ENCODE results near the gene SMCP. TPM values are rescaled to one million over a fixed set of nuclear protein-coding genes. Genes with fewer than 3 reads are reported as not detected.
A peak's percentile ranks its signal among the peaks of the same experiment; 100 is the strongest.

SMCP gene
- total RNA-seq, 1 experiment from 2014 or later, result not detected

DNA sequence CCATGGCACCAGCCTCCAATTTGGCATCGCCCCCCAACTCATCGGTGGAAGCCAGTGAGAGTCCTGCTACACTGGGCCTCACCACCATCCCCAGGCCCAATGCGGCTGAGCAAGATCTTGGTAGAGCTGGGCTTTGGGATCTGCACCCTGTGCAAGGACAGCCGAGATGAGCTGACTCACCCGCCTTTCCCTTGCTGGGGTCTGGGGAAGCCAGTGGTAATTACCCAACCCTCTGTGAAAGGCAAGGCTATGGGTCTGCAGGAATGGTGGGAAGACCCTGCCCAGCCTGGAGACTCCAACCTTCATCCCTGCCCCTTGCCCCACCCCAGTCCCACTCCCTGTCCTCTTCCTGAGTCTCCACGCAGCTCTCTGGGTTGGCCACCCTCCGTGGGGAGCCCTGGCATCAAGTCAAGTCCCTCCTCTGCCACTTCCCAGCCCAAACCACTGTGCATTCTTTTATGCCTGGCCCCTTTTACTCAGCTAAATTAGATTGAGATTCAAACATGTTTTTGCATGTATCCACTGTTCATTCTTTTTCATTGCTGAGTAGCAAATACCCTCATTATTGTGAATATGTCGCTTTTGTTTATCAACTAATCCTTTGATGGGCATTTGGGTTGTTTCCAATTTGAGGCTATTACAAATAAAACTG is 8.8 kb downstream of the SMCP start:
- no peak for DNase-seq (ENCODE audit: low spot score)

DNA sequence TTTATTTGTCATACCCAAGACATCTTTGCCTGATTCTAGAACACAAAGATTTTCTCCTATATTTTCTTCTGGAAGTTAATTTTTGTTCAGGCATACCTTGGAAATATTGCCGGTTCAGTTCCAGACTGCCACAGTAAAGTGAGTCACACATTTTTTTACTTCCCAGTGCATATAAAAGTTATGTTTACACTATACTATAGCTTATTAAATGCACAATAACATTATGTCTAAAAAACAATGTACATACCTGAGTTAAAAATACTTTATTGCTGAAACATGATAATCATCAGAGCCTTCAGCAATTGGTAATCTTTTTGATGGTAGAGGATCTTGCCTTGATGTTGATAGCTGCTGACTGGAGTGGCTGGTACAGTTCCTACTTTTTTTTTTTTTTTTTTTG is 10.0 kb downstream of the SMCP start:
- DNase-seq (ENCODE audit: low spot score), result no peak

DNA sequence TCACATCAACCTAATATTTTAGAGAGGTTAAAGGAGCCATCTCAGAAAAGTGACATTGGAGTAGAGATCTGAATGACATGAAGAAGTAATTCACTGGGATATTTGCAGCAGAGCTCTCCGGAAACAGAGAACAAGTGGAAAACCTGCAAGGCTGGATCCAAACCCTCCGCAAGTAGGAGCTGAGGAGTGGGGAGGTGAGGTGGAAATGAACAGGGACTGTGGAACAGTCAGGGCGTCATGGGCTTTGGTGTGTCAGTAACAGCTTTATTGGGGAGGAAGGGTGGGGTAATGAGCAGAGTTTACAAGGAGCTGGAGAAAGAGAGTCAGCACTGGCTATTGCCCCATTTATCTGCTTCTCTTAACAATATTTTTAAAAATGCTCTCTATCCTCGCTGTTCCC is 20.9 kb downstream of the SMCP start:
- no peak for DNase-seq (ENCODE audit: low spot score)

DNA sequence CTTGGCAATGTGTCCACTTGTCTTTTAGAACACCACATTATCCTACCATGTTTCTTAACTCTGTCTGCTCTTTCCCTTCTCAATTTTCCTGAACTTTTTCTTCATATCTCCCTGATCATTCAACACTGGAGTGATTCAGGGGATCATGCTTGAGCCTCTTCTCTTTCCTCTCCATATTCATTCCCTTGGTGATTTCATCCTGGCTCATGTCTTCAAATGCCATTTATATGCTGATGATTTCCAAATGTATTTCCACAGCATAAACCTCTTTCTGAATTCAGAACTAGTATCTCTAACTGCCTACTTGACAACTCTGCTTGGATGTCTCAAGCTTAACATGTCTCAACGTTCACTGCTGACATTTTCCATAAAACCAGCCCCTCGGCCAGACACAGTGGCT is 21.8 kb downstream of the SMCP start:
- no peak for DNase-seq (ENCODE audit: low spot score)

DNA sequence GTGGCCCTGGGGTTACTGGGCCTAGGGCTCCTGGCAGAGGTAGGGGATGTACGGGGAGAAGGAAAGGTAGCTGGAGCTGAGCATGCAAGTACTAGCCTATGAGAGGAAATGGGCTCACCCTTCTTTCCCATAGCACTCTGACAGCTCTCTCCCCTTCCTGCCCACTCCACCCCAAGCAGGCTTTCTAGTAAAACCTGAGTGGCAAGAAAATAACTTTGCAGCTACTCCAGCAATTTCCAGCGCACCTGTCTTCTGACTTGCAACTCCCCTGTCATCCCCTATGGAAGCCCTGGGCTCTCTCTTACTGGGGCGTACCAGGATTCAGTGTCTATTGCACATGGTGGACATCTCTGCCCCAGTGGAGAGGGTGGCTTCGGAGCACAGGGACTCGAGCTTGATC is 23.5 kb downstream of the SMCP start:
- no peak for DNase-seq (ENCODE audit: low spot score)

DNA sequence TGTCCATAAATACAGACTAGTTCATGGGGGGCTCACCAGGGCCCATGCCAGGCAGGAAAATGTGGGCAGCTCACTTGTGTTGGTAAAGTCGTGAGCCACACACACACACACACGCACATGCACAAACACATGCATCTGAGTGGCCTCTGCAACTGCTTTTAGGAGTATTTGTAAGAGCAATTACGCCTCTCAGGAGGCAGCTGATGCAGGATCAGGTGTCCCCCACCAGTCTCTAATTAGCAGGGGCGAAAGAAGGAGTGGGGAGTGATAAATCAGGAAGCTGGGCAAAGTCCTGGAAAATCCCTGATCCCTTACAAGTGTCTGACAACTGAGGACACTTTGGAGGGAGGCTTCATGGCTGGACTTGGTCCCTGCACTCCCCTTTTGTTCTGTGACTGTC is 24.5 kb downstream of the SMCP start:
- no peak for DNase-seq (ENCODE audit: low spot score)

DNA sequence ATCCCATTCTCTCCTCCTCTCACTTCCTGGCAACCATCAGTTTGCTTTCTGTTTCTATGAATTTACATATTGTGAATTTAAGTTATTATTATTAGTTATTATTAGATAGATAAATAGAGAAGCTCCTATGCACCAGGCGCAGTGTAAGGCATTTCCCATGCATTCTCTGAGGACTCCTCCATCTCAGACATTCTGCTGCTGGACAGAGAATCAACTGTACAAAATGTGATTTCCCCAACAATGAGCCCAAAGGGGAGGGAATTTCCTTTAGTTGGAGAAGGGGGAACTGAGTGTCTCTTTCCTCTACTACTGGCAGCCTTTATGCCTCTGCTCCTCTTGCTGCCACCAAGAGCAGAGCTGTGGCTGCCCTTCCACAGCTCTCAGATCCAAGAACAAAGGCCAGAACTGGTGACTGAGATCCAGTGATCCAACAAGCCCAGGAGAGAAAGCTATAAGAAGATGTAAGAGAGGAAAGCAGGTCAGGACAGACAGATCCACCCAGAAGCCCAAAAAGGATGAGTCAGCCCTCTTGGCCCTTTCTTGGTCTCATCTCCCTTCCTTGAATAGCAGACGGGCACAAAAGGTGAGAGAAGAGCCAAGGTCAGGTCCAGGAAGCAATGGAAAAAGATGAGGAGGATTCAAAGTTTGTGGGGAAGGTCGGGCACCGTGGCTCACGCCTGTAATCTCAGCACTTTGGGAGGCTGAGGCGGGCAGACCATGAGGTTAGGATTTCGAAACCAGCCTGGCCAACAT is 26.7 kb downstream of the SMCP start:
- no peak for DNase-seq (ENCODE audit: low spot score)

DNA sequence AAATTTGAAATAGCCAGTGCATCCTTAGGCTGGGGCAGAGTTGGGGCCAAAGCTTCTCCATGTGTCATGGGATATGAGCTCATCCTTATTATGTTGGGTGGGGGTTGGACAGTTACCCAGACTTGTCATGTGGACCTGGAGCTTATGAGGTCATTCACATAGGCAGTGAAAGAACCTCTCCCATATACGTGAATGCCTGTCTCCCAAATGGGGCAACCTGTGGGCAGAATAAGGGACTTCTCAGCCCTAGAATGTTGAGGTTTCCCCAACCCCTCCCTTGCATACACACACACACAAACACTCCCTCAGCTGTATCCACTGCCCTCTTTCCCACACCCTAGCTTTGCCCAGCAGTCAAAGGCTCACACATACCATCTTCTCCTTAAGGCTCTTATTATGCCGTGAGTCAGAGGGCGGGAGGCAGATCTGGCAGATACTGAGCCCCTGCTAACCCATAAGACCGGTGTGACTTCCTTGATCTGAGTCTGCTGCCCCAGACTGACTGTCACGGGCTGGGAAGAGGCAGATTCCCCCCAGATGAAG is 28.0 kb downstream of the SMCP start:
- peak; percentile 93 for DNase-seq (ENCODE audit: low spot score)

DNA sequence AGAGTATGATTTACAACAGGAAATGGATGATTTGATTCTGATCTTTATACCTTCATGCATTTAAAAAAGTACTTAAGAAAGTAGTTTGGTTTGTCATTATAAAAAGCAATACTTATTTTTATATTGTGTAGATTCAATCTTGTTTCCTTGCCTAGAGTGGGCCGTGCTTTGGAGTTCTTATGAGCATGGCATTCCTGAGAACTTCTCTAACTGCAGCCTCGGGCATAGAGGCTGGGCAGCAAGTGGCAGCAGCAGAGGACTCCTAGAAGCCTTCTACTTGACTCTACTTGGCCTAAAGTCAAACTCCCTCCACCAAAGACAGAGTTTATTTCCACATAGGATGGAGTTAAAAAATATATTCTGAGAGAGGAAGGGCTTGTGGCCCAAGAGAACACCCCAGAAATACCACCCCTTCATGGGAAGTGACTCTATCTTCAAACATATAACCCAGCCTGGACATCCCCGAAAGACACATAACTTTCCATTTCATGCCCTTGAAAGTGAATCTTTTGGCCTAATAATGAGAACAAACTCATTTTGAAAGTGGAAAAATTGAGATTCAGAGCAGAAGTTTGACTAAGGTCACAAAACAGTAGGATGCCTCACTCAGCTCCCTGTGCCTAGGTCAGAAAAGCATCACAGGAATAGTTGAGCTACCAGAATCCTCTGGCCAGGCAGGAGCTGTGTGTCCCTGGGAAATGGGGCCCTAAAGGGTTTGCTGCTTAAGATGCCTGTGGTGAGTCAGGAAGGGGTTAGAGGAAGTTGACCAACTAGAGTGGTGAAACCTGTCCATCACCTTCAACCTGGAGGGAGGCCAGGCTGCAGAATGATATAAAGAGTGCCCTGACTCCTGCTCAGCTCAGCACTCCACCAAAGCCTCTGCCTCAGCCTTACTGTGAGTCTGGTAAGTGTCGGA is 29.8 kb downstream of the SMCP start, which contains the start of gene IVL:
Gene IVL (plus strand): TSS at position 861 of the 916 bp plus-strand sequence. CDS start 1,252 bp downstream, outside the sequence.
- DNase-seq (ENCODE audit: low spot score), result peak; percentile 51

DNA sequence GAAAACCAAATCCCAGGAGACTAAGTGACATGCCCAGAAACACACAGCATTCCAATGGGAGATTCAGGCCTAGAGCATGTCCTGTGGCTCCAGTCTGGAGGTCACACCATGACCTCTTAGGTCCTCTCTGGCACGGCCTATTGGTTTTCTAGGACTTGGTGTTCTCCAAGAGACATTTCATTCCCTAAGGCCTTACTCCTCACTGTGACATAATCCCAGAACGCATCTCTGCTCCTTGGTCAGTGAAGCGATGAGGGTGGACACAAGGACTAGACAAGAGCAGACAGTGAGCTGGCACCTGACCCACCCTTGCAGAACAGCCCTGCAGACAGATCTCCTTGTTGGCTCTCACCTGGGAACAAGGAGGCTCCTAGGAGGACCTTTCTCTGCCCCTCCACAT is 31.1 kb downstream of the SMCP start:
- no peak for DNase-seq (ENCODE audit: low spot score)

DNA sequence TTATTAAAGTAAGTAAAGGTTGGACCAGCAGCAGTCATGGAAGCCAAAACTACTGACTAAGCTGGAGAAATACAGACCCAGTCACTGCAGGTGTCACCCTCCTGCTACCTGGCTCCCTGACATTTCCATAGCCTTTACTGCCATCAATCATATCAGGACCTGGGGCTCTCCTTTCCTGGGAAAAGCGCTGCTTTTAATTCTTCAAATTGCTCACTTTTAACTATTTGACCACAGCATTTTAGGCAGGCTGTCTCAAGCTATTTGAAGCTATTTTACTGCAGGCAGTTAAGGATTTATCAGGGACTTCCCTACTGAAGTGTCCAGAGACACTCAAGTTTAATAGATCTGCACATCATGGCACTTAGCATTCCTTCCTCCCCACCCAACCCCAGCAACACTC is 34.3 kb downstream of the SMCP start:
- DNase-seq (ENCODE audit: low spot score), result no peak

DNA sequence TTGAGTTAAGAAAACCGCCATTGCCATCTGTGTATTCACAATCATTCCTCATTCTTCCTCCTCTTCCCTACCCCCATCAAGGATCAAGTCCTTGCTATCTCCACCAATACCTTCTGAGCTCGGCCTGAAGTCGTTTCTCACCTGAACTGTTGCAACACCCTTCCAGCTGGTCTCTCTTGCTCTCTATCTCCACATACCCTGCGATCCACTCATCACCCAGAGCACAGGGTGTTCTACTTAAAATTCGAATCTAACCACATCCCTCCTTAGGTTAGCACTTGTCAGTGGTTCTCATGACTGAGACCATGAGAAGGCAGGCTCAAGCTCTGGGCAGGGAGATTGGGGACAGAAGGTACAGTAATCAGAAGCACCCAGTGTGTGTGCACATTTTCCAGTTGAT is 34.8 kb downstream of the SMCP start:
- no peak for DNase-seq (ENCODE audit: low spot score)

DNA sequence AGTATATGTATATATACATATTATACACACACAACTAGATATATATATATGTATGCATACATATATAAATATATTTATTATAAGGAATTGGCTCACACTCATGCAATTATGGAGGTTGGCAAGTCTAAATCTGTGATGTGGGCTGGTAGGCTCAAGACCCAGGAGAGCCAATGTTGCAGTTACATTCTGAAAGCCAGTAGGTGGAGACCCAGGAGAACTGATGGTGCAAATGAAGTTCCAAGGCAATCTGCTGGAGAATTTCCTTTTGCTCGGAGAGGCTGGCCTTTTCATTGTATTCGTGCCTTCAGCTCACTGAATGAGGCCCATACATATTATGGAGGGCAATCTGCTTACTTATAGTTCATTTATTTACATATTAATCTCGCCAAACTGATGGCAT is 39.7 kb downstream of the SMCP start:
- DNase-seq (ENCODE audit: low spot score), result no peak

DNA sequence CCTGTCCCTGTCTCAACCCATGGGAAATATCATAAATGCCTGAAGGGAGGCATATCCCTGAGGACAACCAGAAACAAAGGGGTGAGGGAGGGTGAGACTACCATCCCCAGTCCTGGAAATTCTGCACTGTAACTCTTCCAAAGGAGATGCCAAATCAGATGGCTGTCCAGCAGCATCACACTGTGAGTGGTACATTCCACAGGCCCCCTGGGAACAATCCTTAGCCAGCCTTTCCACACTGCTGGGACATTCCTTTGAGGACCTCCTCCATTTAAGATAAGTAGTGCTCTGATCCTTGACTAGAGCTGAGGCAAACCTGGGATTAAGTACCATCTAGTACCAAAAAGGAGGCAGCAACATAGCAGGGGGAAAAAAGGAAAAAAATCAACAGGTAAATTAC is 40.9 kb downstream of the SMCP start:
- DNase-seq (ENCODE audit: low spot score), result no peak

DNA sequence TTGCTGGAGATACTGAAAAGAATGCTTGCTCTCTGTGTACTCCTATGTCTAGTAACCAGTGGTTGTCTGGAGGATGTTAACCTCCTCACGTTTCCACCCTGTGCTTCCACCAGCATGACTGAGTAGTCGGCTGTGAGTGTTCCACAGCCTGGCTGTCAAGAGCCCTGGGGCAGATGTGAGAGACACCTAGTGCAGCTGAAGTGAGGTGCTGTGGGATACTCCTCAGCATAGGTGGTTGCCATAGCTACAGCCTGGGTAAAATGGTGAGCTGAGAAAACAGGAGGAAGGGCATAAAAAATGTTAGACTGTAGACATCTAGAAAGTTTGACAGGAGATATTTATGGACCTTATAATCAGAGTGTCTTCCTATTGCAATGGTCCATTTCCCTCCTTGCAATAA is 46.1 kb downstream of the SMCP start:
- DNase-seq (ENCODE audit: low spot score), result no peak

DNA sequence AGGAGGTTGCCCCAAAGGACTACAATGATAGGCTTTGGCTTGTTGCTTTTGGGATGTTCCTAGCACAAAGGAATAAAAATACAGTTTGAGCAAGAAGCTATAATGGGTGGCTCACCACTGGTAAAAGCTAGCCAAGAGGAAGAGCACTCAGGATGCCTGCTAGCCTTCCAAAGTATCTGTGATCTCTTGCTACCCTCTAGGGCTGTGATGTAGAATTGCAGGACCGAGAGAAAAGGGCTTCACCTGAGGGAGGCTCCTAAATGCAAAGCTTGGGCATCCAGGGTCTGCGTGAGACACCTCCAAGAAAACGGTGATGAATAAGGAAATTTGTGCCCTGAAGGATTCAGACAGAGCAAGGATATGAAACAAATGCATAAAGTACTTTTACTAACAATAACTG is 48.0 kb downstream of the SMCP start:
- DNase-seq (ENCODE audit: low spot score), result peak; percentile 33

DNA sequence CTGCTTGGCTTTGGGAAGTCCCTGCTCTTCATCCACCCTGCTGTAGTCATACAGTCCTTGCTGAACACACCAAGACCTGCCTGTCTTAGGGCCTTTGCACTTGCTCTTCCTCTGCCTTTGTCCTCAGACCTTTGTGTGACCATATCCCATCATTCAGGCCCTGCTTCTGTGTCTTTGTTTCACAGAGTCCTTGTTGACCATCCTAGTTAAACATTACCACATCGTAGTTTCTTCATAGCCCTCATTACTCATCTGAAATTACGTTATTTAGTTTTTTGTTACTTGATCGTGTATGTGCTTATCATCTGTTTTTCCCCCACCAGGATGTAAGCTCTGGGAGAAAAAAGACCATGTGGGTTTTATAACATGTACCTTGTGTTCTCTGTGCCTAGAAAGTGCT is 50.5 kb downstream of the SMCP start:
- DNase-seq (ENCODE audit: low spot score), result no peak

DNA sequence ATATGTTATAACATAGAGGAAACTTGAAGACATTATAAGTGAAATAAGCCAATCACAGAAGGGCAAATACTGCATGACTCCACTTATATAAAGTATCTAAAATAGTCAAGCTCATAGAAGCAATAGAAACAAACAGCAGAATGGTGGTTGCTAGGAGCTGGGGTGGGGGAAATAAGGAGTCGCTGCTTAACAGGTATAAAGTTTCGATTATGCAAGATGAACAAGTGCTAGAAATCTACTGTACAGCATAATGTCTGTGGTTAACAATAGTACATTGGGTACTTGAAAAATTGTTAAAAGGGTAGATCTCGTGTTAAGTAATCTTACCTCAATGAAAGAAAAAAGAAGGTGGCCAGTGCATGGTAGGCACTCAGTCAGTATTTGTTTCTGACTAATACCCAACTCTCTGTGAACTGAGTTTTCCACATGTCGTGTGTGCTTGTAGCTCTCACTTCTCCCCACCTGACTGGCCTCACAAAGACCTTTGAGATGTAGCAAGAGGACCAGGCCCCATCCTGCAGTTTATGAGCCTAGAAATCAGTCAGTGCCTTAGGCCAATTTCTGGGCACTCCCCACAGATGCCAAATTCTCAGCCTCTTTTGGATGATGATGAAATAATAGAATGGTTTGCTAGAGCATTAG is 54.2 kb downstream of the SMCP start:
- DNase-seq (ENCODE audit: low spot score), result no peak

DNA sequence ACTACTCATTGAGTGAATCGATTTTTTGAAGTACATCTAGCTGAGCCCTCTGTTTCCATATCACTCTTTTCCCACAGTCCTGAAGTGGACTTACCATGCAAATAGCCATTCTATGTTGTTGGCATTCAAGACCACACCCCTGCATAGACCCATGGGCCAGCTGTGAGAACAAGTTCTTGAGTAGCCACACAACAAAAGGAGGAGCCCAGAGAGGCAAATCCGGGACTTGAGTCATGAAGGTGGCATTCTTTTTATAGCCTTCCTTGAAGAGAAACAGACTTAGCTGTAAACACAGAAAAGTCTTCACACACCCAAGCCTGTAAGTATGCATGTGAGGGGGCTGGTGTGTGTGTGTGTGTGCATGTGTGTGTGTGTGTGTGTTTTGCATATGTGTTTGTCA is 55.1 kb downstream of the SMCP start:
- DNase-seq (ENCODE audit: low spot score), result no peak
